GM12878 (cell line): ENCODE measurements around the gene SYNJ2.
"Not testable (repeated sequence)": the region's sequence is repeated elsewhere in the genome, so short reads cannot be mapped to it uniquely, and the experiment has no call there.

ENCODE experiments used
- ATF3 ChIP-seq: IDR thresholded peaks from 2 replicates; pipeline ENCODE4 v1.6.1; 2011; ENCODE audit warnings: low read depth, mild to moderate bottlenecking, low read length, moderate library complexity, borderline replicate concordance; ENCODE audit errors: extremely low read depth
- JUNB ChIP-seq: IDR thresholded peaks from 2 replicates; pipeline ENCODE4 v1.6.1; 2016; ENCODE audit warnings: antibody characterized with exemption, mild to moderate bottlenecking
- POLR2A ChIP-seq: IDR thresholded peaks from 2 replicates; pipeline ENCODE4 v1.6.1; 2011; ENCODE audit warnings: low read depth, mild to moderate bottlenecking, low read length
- TAF1 ChIP-seq: IDR thresholded peaks from 2 replicates; pipeline ENCODE4 v1.6.1; 2011; ENCODE audit warnings: mild to moderate bottlenecking, low read depth, low read length, borderline replicate concordance

GRCh38 chr6:157940375-157941036 is 41.2 kb upstream of the SYNJ2 start:
- not testable (repeated sequence) for TF ChIP-seq ATF3, TAF1, POLR2A, JUNB
